ENCODE measurements around the gene ICAM5. TPM values are rescaled to one million over a fixed set of nuclear protein-coding genes. Genes with fewer than 3 reads are reported as not detected.
"Not testable (repeated sequence)": the region's sequence is repeated elsewhere in the genome, so short reads cannot be mapped to it uniquely, and the experiment has no call there.

The ICAM5 gene
- total RNA-seq: 0.38 and 3.8 TPM in 2 replicates

DNA sequence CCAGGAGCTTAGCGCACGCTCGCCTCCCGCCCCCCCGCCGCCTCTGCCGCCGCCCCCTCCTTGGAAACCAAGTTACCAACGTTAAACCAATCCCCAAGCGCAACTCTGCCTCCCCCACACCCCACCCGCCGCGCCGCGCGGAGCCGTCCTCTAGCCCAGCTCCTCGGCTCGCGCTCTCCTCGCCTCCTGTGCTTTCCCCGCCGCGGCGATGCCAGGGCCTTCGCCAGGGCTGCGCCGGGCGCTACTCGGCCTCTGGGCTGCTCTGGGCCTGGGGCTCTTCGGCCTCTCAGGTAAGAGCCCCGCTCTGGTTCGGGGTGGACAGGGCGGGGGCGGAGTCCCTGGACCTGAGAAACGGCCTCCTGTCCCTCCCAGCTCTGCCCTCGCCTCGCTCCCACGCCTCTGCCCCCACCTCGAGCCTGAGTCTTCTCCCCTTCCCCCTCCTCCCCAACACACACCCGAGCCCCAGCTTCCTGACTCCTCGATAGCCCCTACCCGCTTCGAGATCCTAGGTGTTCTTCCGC lies at the start of gene ICAM5:
Gene ICAM5 (plus strand): TSS at position 117 of the 521 bp plus-strand sequence. CDS start 92 bp downstream, at position 209.
- peaks cover 80% of the 10 kb centered on the region for H3K27me3 ChIP-seq (ENCODE audit: control insufficient read depth, insufficient read depth, low read length)
- no peaks in the 10 kb centered on the region for H3K36me3 ChIP-seq (ENCODE audit: control insufficient read depth, insufficient read depth, low read length)
- no peak for TF ChIP-seq CTCF (IDR thresholded peaks at IDR 0.05; ENCODE audit: insufficient read depth, low read length, poor library complexity, severe bottlenecking)
- no peak for DNase-seq (ENCODE audit: low read depth)
- peak within 1 kb of the TSS; percentile 14 for H3K4me3 ChIP-seq (ENCODE audit: low read depth, low read length)

GRCh38 chr19:10241826-10242449 lies 47.8 kb upstream of the ICAM5 start:
- not testable (repeated sequence) for DNase-seq (ENCODE audit: low read depth); H3K27me3 ChIP-seq (ENCODE audit: control insufficient read depth, insufficient read depth, low read length); H3K4me3 ChIP-seq (ENCODE audit: low read depth, low read length); H3K36me3 ChIP-seq (ENCODE audit: control insufficient read depth, insufficient read depth, low read length)

DNA sequence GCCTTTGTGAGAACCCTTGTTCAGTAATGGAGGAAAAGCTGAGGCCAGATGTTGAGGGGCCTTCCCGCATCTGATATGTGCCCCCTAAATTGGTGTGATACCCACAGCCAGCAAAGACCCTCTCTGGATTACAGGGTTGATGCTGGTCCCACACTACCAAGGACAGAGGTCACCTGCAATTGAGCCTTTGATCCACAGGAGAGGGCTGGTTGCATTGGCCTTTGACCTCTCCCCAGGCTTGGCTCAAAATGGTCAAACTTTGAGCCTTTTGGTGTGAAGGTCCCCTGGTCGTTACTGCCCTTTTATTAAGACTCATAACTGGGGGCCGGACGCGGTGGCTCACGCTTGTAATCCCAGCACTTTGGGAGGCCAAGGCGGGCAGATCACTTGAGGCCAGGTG lies 46.1 kb upstream of the ICAM5 start:
- Histone ChIP-seq H3K4me3 (ENCODE audit: low read depth, low read length) (no peak overlapping the region), H3K36me3 (ENCODE audit: control insufficient read depth, insufficient read depth, low read length) (no peaks in the 10 kb centered on the region), H3K27me3 (ENCODE audit: control insufficient read depth, insufficient read depth, low read length) (no peaks in the 10 kb centered on the region)
- no peak for TF ChIP-seq CTCF (IDR thresholded peaks at IDR 0.05; ENCODE audit: insufficient read depth, low read length, poor library complexity, severe bottlenecking)
- no peak for DNase-seq (ENCODE audit: low read depth)

- Histone ChIP-seq H3K4me3 (ENCODE audit: low read depth, low read length) (no peak overlapping the region), H3K27me3 (ENCODE audit: control insufficient read depth, insufficient read depth, low read length) (no peaks in the 10 kb centered on the region), H3K36me3 (ENCODE audit: control insufficient read depth, insufficient read depth, low read length) (no peaks in the 10 kb centered on the region)
- no peak for TF ChIP-seq CTCF (IDR thresholded peaks at IDR 0.05; ENCODE audit: insufficient read depth, low read length, poor library complexity, severe bottlenecking)
- DNase-seq (ENCODE audit: low read depth): no peak
These were observed 44.4 kb upstream of the ICAM5 start for GRCh38 chr19:10245189-10245939.

GRCh38 chr19:10246511-10246910 lies 43.2 kb upstream of the ICAM5 start:
- Histone ChIP-seq H3K27me3 (ENCODE audit: control insufficient read depth, insufficient read depth, low read length) (no peaks in the 10 kb centered on the region), H3K4me3 (ENCODE audit: low read depth, low read length) (no peak overlapping the region), H3K36me3 (ENCODE audit: control insufficient read depth, insufficient read depth, low read length) (no peaks in the 10 kb centered on the region)
- TF ChIP-seq CTCF (IDR thresholded peaks at IDR 0.05; ENCODE audit: insufficient read depth, low read length, poor library complexity, severe bottlenecking): no peak
- no peak for DNase-seq (ENCODE audit: low read depth)

DNA sequence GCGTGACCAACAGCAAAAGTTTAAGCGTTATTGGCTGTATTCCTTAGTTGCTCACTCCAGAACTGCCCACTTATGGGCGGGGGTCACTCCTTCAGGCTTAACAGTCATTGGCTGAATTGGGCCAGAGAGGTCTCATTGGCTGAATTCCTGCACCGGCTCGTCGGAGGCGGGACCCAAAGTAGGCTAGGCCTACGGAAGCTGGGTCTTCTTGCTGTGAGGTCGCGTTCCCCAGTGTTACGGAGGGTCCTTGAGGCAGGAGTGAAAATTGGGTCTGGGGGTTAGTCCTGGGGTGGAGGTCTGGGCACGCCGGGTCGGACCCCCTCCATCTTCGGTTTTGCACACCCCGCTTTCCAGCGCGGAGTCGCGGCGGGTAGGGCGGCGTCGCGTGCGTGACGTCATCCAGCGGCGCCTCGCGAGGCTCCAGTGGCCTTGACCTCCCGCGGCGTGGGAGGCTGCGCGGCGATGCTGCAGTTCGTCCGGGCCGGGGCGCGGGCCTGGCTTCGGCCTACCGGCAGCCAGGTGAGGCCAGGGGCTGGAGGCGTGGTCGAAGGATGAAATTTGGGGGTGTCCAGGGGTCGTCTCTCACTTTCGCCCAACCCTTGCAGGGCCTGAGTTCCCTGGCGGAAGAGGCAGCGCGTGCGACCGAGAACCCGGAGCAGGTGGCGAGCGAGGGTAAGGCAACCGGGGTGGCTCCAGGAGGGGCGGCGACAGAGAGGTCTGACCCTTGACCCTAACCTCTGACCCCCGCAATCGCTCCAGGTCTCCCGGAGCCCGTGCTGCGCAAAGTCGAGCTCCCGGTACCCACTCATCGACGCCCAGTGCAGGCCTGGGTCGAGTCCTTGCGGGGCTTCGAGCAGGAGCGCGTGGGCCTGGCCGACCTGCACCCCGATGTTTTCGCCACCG lies 37.7 kb upstream of the ICAM5 start, which contains the start of gene MRPL4:
Gene MRPL4 (plus strand): TSS at position 423 of the 903 bp plus-strand sequence. CDS start 40 bp downstream, at position 463.
- peaks cover 3% of the 10 kb centered on the region for H3K36me3 ChIP-seq (ENCODE audit: control insufficient read depth, insufficient read depth, low read length)
- no peaks in the 10 kb centered on the region for H3K27me3 ChIP-seq (ENCODE audit: control insufficient read depth, insufficient read depth, low read length)
- peak; percentile 97 for DNase-seq (ENCODE audit: low read depth)
- peak within 1 kb of the TSS; percentile 89 for H3K4me3 ChIP-seq (ENCODE audit: low read depth, low read length)
- no peak for TF ChIP-seq CTCF (IDR thresholded peaks at IDR 0.05; ENCODE audit: insufficient read depth, low read length, poor library complexity, severe bottlenecking)
